Sigmoid colon (tissue), 7 donors: Measurements from ENCODE around the gene KRTAP5-11. TPM values are rescaled to one million over a fixed set of nuclear protein-coding genes. Genes with fewer than 3 reads are reported as not detected.

Source experiments
- DNase-seq: peaks from one replicate; pipeline ENCODE4 v3.0.0-alpha.2; 2019
- H3K27ac ChIP-seq, 4 donors: fragments of 200-600 bp; sonication (generic); one replicate each; pipeline ENCODE4 v1.5.1; 2016 to 2019; ENCODE audit warnings: mild to moderate bottlenecking in 1 of 4
- H3K27me3 ChIP-seq, 3 donors: fragments of 200-600 bp; sonication (generic); one replicate each; pipeline ENCODE4 v1.5.1; 2019; ENCODE audit warnings: mild to moderate bottlenecking in 1 of 3
- H3K36me3 ChIP-seq, 4 donors: fragments of 200-600 bp; sonication (generic); one replicate each; pipeline ENCODE4 v1.5.1; 2016 to 2019
- H3K4me1 ChIP-seq, 4 donors: fragments of 200-600 bp; sonication (generic); one replicate each; pipeline ENCODE4 v1.5.1; 2017 to 2019
- H3K4me3 ChIP-seq, 4 donors: fragments of 200-600 bp; sonication (generic); one replicate each; pipeline ENCODE4 v1.5.1; 2017 to 2019; ENCODE audit warnings: mild to moderate bottlenecking in 2 of 4, moderate library complexity in 1 of 4
- H3K9me3 ChIP-seq, 4 donors: fragments of 200-600 bp in 3 of 4; sonication (generic) in 3 of 4; one replicate each; pipeline versions ENCODE4 v1.5.1 to v1.6.1; 2013 to 2019
- EP300 ChIP-seq, 4 donors: sonication (generic); formaldehyde crosslinking; IDR thresholded peaks; one replicate each; pipeline ENCODE4 v1.6.1; 2017; ENCODE audit warnings: antibody characterized with exemption in 4 of 4
- POLR2A ChIP-seq, 2 donors: fragments of 450-650 bp; IDR thresholded peaks; one replicate each; pipeline ENCODE4 v1.6.1; 2016; ENCODE audit warnings: antibody characterized with exemption in 2 of 2, mild to moderate bottlenecking in 2 of 2, moderate library complexity in 2 of 2
- POLR2AphosphoS5 ChIP-seq, 4 donors: sonication (generic); formaldehyde crosslinking; IDR thresholded peaks; one replicate each; pipeline ENCODE4 v1.6.1; 2017; ENCODE audit warnings: antibody characterized with exemption in 4 of 4
- WGBS, 2 donors: extraction: QIAGEN DNeasy Blood & Tissue Kit; methylation state at CpG; one replicate each; pipeline ENCODE4 v1.1.7; 2013; 5-methylcytosine and 5-hydroxymethylcytosine counted together
- intact Hi-C: fragments of 100-400 bp; cut with DNase I; formaldehyde crosslinking; loops from one replicate; pipeline ENCODE4 v1.15.1; 2023
- polyA plus RNA-seq, 3 donors: library from polyadenylated mRNA; stranded (reverse); fragments of 200-250 nt; gene quantifications; one replicate each; pipeline ENCODE4 v1.2.3, GENCODE V29; 2013
- small RNA-seq, 3 donors: library from RNA; depleted of rRNA; stranded (forward); fragments of <200 nt; gene quantifications; one replicate each; pipeline ENCODE3, GENCODE V24; 2016
- total RNA-seq, 4 donors: library from RNA; depleted of rRNA; stranded (reverse); fragments of >200 nt; gene quantifications; one replicate each; pipeline ENCODE4 v1.1.0, GENCODE V29; 2016
- TF ChIP-seq, protein P1 (sequence below), 4 experiments: fragments of 450-650 bp in 3 of 4; fragments of 200-600 bp in 1 of 4; IDR thresholded peaks; one replicate each; pipeline ENCODE4 v1.5.1; 2016 to 2019; ENCODE audit warnings: antibody characterized with exemption in 4 of 4, mild to moderate bottlenecking in 3 of 4, moderate library complexity in 2 of 4
- donor health status: healthy with polysubstance abuse.
- donor health status: Bipolar disorder and iron deficiency.
- donor health status: healthy.

The KRTAP5-11 gene
- total and polyA plus RNA-seq, 7 donors: not detected

DNA sequence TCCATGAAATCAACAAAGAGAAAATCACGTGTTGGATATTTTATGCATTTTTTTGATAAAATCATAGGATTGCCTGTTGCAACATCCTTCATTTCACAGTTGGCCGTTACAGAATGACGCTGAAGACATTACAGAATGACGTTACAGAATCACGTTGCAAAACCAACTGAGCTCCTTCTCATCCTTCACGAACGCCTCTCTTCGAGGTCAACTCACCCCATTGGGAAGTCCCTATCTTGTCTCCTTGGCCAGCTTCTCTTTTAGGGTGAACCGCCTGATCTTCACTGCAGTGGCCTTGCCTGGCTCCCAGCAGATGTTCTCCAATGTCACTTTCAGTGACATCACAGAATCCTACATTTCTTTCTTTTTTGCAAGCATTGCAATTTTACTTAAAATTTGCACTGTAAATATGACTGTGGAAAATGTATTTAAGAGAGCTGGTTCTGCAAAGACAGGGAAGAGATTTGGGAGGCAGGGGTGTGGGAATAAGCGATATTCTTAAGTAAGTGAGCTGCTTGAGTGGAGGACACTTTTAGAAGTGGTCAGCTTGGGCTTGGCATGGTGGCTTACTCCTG, 50.6 kb downstream of the KRTAP5-11 start:
- no peaks in the 10 kb centered on the region for H3K9me3 ChIP-seq
- H3K4me3 ChIP-seq: no peak overlapping the region
- no peak overlapping the region for H3K27ac ChIP-seq
- no peaks in the 10 kb centered on the region for H3K4me1 ChIP-seq
- no peak for DNase-seq
- TF ChIP-seq EP300 (IDR thresholded peaks at IDR 0.05) (no peak), POLR2AphosphoS5 (IDR thresholded peaks at IDR 0.05) (no peak), POLR2A (IDR thresholded peaks at IDR 0.05) (no peak)
- TF ChIP-seq, protein P1, sequence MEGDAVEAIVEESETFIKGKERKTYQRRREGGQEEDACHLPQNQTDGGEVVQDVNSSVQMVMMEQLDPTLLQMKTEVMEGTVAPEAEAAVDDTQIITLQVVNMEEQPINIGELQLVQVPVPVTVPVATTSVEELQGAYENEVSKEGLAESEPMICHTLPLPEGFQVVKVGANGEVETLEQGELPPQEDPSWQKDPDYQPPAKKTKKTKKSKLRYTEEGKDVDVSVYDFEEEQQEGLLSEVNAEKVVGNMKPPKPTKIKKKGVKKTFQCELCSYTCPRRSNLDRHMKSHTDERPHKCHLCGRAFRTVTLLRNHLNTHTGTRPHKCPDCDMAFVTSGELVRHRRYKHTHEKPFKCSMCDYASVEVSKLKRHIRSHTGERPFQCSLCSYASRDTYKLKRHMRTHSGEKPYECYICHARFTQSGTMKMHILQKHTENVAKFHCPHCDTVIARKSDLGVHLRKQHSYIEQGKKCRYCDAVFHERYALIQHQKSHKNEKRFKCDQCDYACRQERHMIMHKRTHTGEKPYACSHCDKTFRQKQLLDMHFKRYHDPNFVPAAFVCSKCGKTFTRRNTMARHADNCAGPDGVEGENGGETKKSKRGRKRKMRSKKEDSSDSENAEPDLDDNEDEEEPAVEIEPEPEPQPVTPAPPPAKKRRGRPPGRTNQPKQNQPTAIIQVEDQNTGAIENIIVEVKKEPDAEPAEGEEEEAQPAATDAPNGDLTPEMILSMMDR (IDR thresholded peaks at IDR 0.05): no peak
- intact Hi-C loops: no loop called here
- no peaks in the 10 kb centered on the region for H3K36me3 ChIP-seq
- 79 to 84% methylated on average over 10 of the region's 10 CpGs for WGBS, 2 donors
- H3K27me3 ChIP-seq: no peaks in the 10 kb centered on the region

Small RNAs within 50 kb of the gene (small RNA-seq; reads per million reads assigned to genes)
- gene AP000867.1: 0 reads per million in 3 donors
- 0 reads per million in 3 donors for gene KRTAP5-14P

Other genes starting within 250 kb of the KRTAP5-11 start
- 1 to 10 TPM; 4.1 to 7.5 (median 5.3) TPM for gene DHCR7, start 134.5 kb downstream of the KRTAP5-11 start, total RNA-seq
- gene DHCR7, start 134.5 kb downstream of the KRTAP5-11 start, polyA plus RNA-seq: 10 to 100 TPM in 1 of 3 donors, 1 to 10 TPM in 2; 2.4 to 54.2 (median 8.8) TPM
- 10 to 100 TPM; 24.6 to 72.0 (median 38.3) TPM for gene NADSYN1, start 129.7 kb downstream of the KRTAP5-11 start, total RNA-seq
- 100 to 1,000 TPM in 1 of 3 donors, 10 to 100 TPM in 2; 31.8 to 136 (median 42.5) TPM for gene NADSYN1, start 129.7 kb downstream of the KRTAP5-11 start, polyA plus RNA-seq
- under 1 TPM in 1 of 4 donors, not detected in 3; 0.49 TPM for gene KRTAP5-7, start 55.6 kb downstream of the KRTAP5-11 start, total RNA-seq
- under 1 TPM in 1 of 3 donors, not detected in 2; 0.32 TPM for gene KRTAP5-7, start 55.6 kb downstream of the KRTAP5-11 start, polyA plus RNA-seq
- not detected for gene KRTAP5-8, start 44.9 kb downstream of the KRTAP5-11 start, total RNA-seq
- under 1 TPM in 1 of 3 donors, not detected in 2; 0.29 TPM for gene KRTAP5-8, start 44.9 kb downstream of the KRTAP5-11 start, polyA plus RNA-seq
- gene KRTAP5-9, start 34.5 kb downstream of the KRTAP5-11 start, total RNA-seq: under 1 TPM in 1 of 4 donors, not detected in 3; 0.66 TPM
- gene KRTAP5-9, start 34.5 kb downstream of the KRTAP5-11 start, polyA plus RNA-seq: under 1 TPM in 1 of 3 donors, not detected in 2; 0.52 TPM
- not detected for gene KRTAP5-10, start 17.3 kb downstream of the KRTAP5-11 start, total RNA-seq
- under 1 TPM in 1 of 3 donors, not detected in 2; 0.17 TPM for gene KRTAP5-10, start 17.3 kb downstream of the KRTAP5-11 start, polyA plus RNA-seq